HTERT RPE-1 (cell line): Measurements from ENCODE around the gene FAM90A1.
"Not testable (repeated sequence)": the region's sequence is repeated elsewhere in the genome, so short reads cannot be mapped to it uniquely, and the experiment has no call there.

Experiments used
- in situ Hi-C: fragments of 300-500 bp; cut with MboI; formaldehyde crosslinking; loops from 4 replicates; pipeline ENCODE4 v1.14.3; 2020; ENCODE audit warnings: low sequenced_read_pairs

FAM90A1 gene

GRCh38 chr12:8233935-8234495, 6.6 kb upstream of the FAM90A1 start:
- in situ Hi-C loops, result not testable (repeated sequence)

- in situ Hi-C loops, result not testable (repeated sequence)
Observed at GRCh38 chr12:8233300-8233855, 6.0 kb upstream of the FAM90A1 start.

- in situ Hi-C loops, result not testable (repeated sequence)
Observed at GRCh38 chr12:8231666-8232608, 4.5 kb upstream of the FAM90A1 start.

GRCh38 chr12:8231049-8231448, 3.6 kb upstream of the FAM90A1 start:
- in situ Hi-C loops, result not testable (repeated sequence)

- in situ Hi-C loops, result not testable (repeated sequence)
Observed at GRCh38 chr12:8229486-8229885, 2.1 kb upstream of the FAM90A1 start.

GRCh38 chr12:8228607-8229006, 1.2 kb upstream of the FAM90A1 start:
- in situ Hi-C loops, result not testable (repeated sequence)

GRCh38 chr12:8227732-8228077, 287 bp upstream of the FAM90A1 start:
- in situ Hi-C loops, result not testable (repeated sequence)

- in situ Hi-C loops, result no loop called here
Observed at GRCh38 chr12:8226355-8226754, 1.1 kb downstream of the FAM90A1 start.

GRCh38 chr12:8224782-8225181, 2.6 kb downstream of the FAM90A1 start:
- in situ Hi-C loops, result not testable (repeated sequence)

GRCh38 chr12:8223646-8224045, 3.8 kb downstream of the FAM90A1 start:
- in situ Hi-C loops, result not testable (repeated sequence)

- in situ Hi-C loops, result not testable (repeated sequence)
Observed at GRCh38 chr12:8222303-8222702, 5.1 kb downstream of the FAM90A1 start.

GRCh38 chr12:8221844-8222243, 5.6 kb downstream of the FAM90A1 start:
- in situ Hi-C loops, result not testable (repeated sequence)

GRCh38 chr12:8221375-8221774, 6.0 kb downstream of the FAM90A1 start:
- in situ Hi-C loops, result not testable (repeated sequence)

- in situ Hi-C loops, result not testable (repeated sequence)
Observed at GRCh38 chr12:8218711-8219382, 8.6 kb downstream of the FAM90A1 start.

GRCh38 chr12:8197685-8198308, 29.6 kb downstream of the FAM90A1 start:
- in situ Hi-C loops, result not testable (repeated sequence)

GRCh38 chr12:8188088-8188487, 39.3 kb downstream of the FAM90A1 start:
- in situ Hi-C loops, result not testable (repeated sequence)

GRCh38 chr12:8184206-8184605, 43.2 kb downstream of the FAM90A1 start:
- in situ Hi-C loops, result not testable (repeated sequence)

GRCh38 chr12:8183346-8183745, 44.1 kb downstream of the FAM90A1 start:
- in situ Hi-C loops, result not testable (repeated sequence)

- in situ Hi-C loops, result not testable (repeated sequence)
Observed at GRCh38 chr12:8182923-8183322, 44.5 kb downstream of the FAM90A1 start.

- in situ Hi-C loops, result not testable (repeated sequence)
Observed at GRCh38 chr12:8181271-8181670, 46.1 kb downstream of the FAM90A1 start.
